Kidney (tissue), 14 donors: Measurements from ENCODE around the gene RHEBL1. TPM values are rescaled to one million over a fixed set of nuclear protein-coding genes. Genes with fewer than 3 reads are reported as not detected.

Source experiments
- DNase-seq, 5 donors: peaks; one replicate each; pipeline ENCODE4 v3.0.0-alpha.2; 2013 to 2020
- FAIRE-seq: peaks from 2 replicates; lab custom pipeline; 2012; peaks lifted over from hg19 to GRCh38; lab: Jason Lieb, UNC
- H3K27ac ChIP-seq, 2 donors: one replicate each; pipeline ENCODE4 v1.7.0; 2013; ENCODE audit warnings: low read depth in 2 of 2, low read length in 2 of 2, inconsistent platforms in 1 of 2
- H3K27me3 ChIP-seq: one replicate; pipeline ENCODE4 v1.7.1; 2013; ENCODE audit warnings: low read length, inconsistent platforms; ENCODE audit not compliant: control insufficient read depth, insufficient read depth
- H3K36me3 ChIP-seq, 3 donors: one replicate each; pipeline versions ENCODE4 v1.7.0 to v1.7.1; 2013; ENCODE audit warnings: low read length in 3 of 3, control low read depth in 1 of 3, inconsistent platforms in 1 of 3; ENCODE audit not compliant: insufficient read depth in 3 of 3, control insufficient read depth in 2 of 3
- H3K4me1 ChIP-seq, 3 donors: one replicate each; pipeline versions ENCODE4 v1.7.0 to v1.7.1; 2013; ENCODE audit warnings: low read length in 3 of 3, inconsistent platforms in 1 of 3, low read depth in 1 of 3; ENCODE audit not compliant: control insufficient read depth in 2 of 3, insufficient read depth in 2 of 3
- H3K4me3 ChIP-seq, 3 donors: one replicate each; pipeline versions ENCODE4 v1.7.0 to v1.8.1; 2013; ENCODE audit warnings: low read length in 3 of 3, control low read depth in 1 of 3, inconsistent platforms in 1 of 3
- H3K9ac ChIP-seq, 3 donors: one replicate each; pipeline versions ENCODE4 v1.7.0 to v1.7.1; 2013; ENCODE audit warnings: low read length in 3 of 3, control low read depth in 1 of 3, inconsistent platforms in 1 of 3
- H3K9me3 ChIP-seq, 3 donors: one replicate each; pipeline versions ENCODE4 v1.7.0 to v1.7.1; 2013; ENCODE audit warnings: low read length in 3 of 3, control low read depth in 1 of 3, inconsistent platforms in 1 of 3; ENCODE audit not compliant: control insufficient read depth in 2 of 3, insufficient read depth in 1 of 3
- CTCF ChIP-seq: IDR thresholded peaks from 3 replicates; pipeline ENCODE4 v1.5.1; 2012; ENCODE audit warnings: mild to moderate bottlenecking, moderate library complexity, borderline replicate concordance; ENCODE audit not compliant: insufficient read depth; ENCODE audit errors: extremely low read depth
- intact Hi-C: fragments of 100-400 bp; cut with DNase I; formaldehyde crosslinking; loops from one replicate; pipeline ENCODE4 v1.11.1; 2022
- polyA plus RNA-seq: library from polyadenylated mRNA; stranded (reverse); fragments of 350-450 nt; fragmentation: Illumina TruSeq; extraction: RNeasy Lipid Tissue Mini Kit (QIAGEN cat#74804); gene quantifications from one replicate; pipeline ENCODE4 v1.2.3, GENCODE V29; 2014; ENCODE audit warnings: low read depth, low replicate concordance; ENCODE audit not compliant: insufficient read depth
- total RNA-seq: library from RNA; stranded (reverse); fragmentation: NEBNext Ultra II Directional; extraction: Animal tissue kit (Norgen Biotek cat#: 25700); gene quantifications from one replicate; pipeline ENCODE4 v1.2.1, GENCODE V29; 2021
- donor health status: control.
- donor health status: control.
- donor health status: control.
- donor health status: control.
- donor health status: control.
- donor health status: DM: yes; HTN: yes; CAD: no.
- donor health status: Normal renal cell carcinoma (clear cell type).

Gene RHEBL1
- total and polyA plus RNA-seq, 2 donors from 2014 or later: 0.52 to 0.69 TPM

GRCh38 chr12:49043856-49044258, 25.9 kb downstream of the RHEBL1 start:
- Histone ChIP-seq H3K9me3 (no peaks in the 10 kb centered on the region), H3K27me3 (no peaks in the 10 kb centered on the region), H3K36me3 (peaks cover 15 to 80% (median 55%) of the 10 kb centered on the region in 3 donors), H3K27ac (no peak overlapping the region), H3K4me1 (no peaks in the 10 kb centered on the region), H3K4me3 (no peak overlapping the region), H3K9ac (no peak overlapping the region)
- DNase-seq: peak in 4 of 5 donors; percentile 26 to 83 (median 34)
- peak; percentile 42 for TF ChIP-seq CTCF
- intact Hi-C loops: no loop called here
- FAIRE-seq: no peak

- no peak for FAIRE-seq
- no peak for TF ChIP-seq CTCF
- H3K27me3 ChIP-seq: no peaks in the 10 kb centered on the region
- intact Hi-C loops: no loop called here
- no peak overlapping the region for H3K27ac ChIP-seq
- no peak overlapping the region for H3K9ac ChIP-seq
- peaks cover 10 to 77% (median 53%) of the 10 kb centered on the region in 3 donors for H3K36me3 ChIP-seq
- DNase-seq: no peak
- H3K4me3 ChIP-seq: no peak overlapping the region
- H3K9me3 ChIP-seq: no peaks in the 10 kb centered on the region
- H3K4me1 ChIP-seq: no peaks in the 10 kb centered on the region
Measured at GRCh38 chr12:49043241-49043640, 26.5 kb downstream of the RHEBL1 start.

- no peak for FAIRE-seq
- Histone ChIP-seq H3K9me3 (no peaks in the 10 kb centered on the region), H3K36me3 (peaks cover 10 to 77% (median 50%) of the 10 kb centered on the region in 3 donors), H3K4me1 (no peaks in the 10 kb centered on the region), H3K9ac (no peak overlapping the region), H3K4me3 (no peak overlapping the region), H3K27me3 (no peaks in the 10 kb centered on the region), H3K27ac (no peak overlapping the region)
- peak in 1 of 5 donors; percentile 61 for DNase-seq
- intact Hi-C loops: no loop called here
- TF ChIP-seq CTCF: no peak
Measured at GRCh38 chr12:49041881-49042484, 27.8 kb downstream of the RHEBL1 start.
